SK-N-SH treated with all-trans-retinoic acid at 6 μM for 48 hours (cell line): ENCODE data around the gene MAPK14.

Source experiments
- ATAC-seq: fragments of 200-7000 bp; cut with Tn5 transposase; 3 replicates; pipeline ENCODE4 v1.9.1; 2020; ENCODE audit warnings: mild to moderate bottlenecking, moderate library complexity
- CREB5 ChIP-seq: fragments of 250-450 bp; sonication (Bioruptor Pico); IDR thresholded peaks from 2 replicates; pipeline ENCODE4 v1.5.1; 2020; ENCODE audit warnings: low read depth, mild to moderate bottlenecking, moderate library complexity
- CSDC2 ChIP-seq: fragments of 250-450 bp; sonication (Bioruptor Pico); IDR thresholded peaks from 2 replicates; pipeline ENCODE4 v1.5.0; 2020; ENCODE audit warnings: mild to moderate bottlenecking, moderate library complexity
- CSRNP3 ChIP-seq: fragments of 250-450 bp; sonication (Bioruptor Pico); IDR thresholded peaks from 2 replicates; pipeline ENCODE4 v1.5.1; 2021; ENCODE audit warnings: mild to moderate bottlenecking, moderate library complexity
- ESRRG ChIP-seq: fragments of 250-450 bp; sonication (Bioruptor Pico); IDR thresholded peaks from 2 replicates; pipeline ENCODE4 v1.6.1; 2021; ENCODE audit warnings: mild to moderate bottlenecking
- GLIS3 ChIP-seq: fragments of 250-450 bp; sonication (Bioruptor Pico); IDR thresholded peaks from 2 replicates; pipeline ENCODE4 v1.5.0; 2020; ENCODE audit warnings: mild to moderate bottlenecking, moderate library complexity
- ISL1 ChIP-seq: fragments of 250-450 bp; sonication (Bioruptor Pico); IDR thresholded peaks from 2 replicates; pipeline ENCODE4 v2.1.2; 2022; ENCODE audit warnings: mild to moderate bottlenecking, moderate library complexity
- OSR1 ChIP-seq: fragments of 250-450 bp; sonication (Bioruptor Pico); IDR thresholded peaks from 2 replicates; pipeline ENCODE4 v1.8.0; 2022; ENCODE audit warnings: moderate library complexity, mild to moderate bottlenecking, inconsistent platforms
- PATZ1 ChIP-seq: fragments of 250-450 bp; sonication (Bioruptor Pico); IDR thresholded peaks from 2 replicates; pipeline ENCODE4 v1.8.0; 2020; ENCODE audit warnings: mild to moderate bottlenecking, moderate library complexity, borderline replicate concordance
- POU6F1 ChIP-seq: fragments of 250-450 bp; sonication (Bioruptor Pico); IDR thresholded peaks from 2 replicates; pipeline ENCODE4 v1.8.0; 2021; ENCODE audit warnings: low read depth, mild to moderate bottlenecking, moderate library complexity, borderline replicate concordance
- PPARA ChIP-seq: fragments of 250-450 bp; sonication (Bioruptor Pico); IDR thresholded peaks from 2 replicates; pipeline ENCODE4 v1.5.0; 2020; ENCODE audit warnings: mild to moderate bottlenecking, borderline replicate concordance
- RARB ChIP-seq: fragments of 250-450 bp; sonication (Bioruptor Pico); IDR thresholded peaks from 2 replicates; pipeline ENCODE4 v1.8.0; 2021; ENCODE audit warnings: mild to moderate bottlenecking, moderate library complexity
- SNAI2 ChIP-seq: fragments of 250-450 bp; sonication (Bioruptor Pico); IDR thresholded peaks from 2 replicates; pipeline ENCODE4 v1.5.0; 2020; ENCODE audit warnings: mild to moderate bottlenecking, moderate library complexity
- TCF4 ChIP-seq: fragments of 250-450 bp; sonication (Bioruptor Pico); IDR thresholded peaks from 2 replicates; pipeline ENCODE4 v1.8.0; 2021; ENCODE audit warnings: mild to moderate bottlenecking, moderate library complexity, borderline replicate concordance
- TSHZ2 ChIP-seq: fragments of 250-450 bp; sonication (Bioruptor Pico); IDR thresholded peaks from 2 replicates; pipeline ENCODE4 v1.5.0; 2020; ENCODE audit warnings: mild to moderate bottlenecking, moderate library complexity
- ZC3H10 ChIP-seq: fragments of 250-450 bp; sonication (Bioruptor Pico); IDR thresholded peaks from 2 replicates; pipeline ENCODE4 v1.5.1; 2021; ENCODE audit warnings: mild to moderate bottlenecking, moderate library complexity
- ZFP3 ChIP-seq: fragments of 250-450 bp; sonication (Bioruptor Pico); IDR thresholded peaks from 2 replicates; pipeline ENCODE4 v1.5.0; 2020; ENCODE audit warnings: mild to moderate bottlenecking, moderate library complexity
- ZFP30 ChIP-seq: fragments of 450-650 bp; formaldehyde crosslinking; IDR thresholded peaks from 2 replicates; pipeline ENCODE4 v1.5.0; 2022; ENCODE audit warnings: mild to moderate bottlenecking, moderate library complexity
- ZNF565 ChIP-seq: fragments of 450-650 bp; formaldehyde crosslinking; conservative IDR thresholded peaks from 2 replicates; pipeline ENCODE4 v1.5.0; 2020; ENCODE audit warnings: low read depth, mild to moderate bottlenecking, moderate library complexity
- ZNF70 ChIP-seq: fragments of 450-650 bp; formaldehyde crosslinking; IDR thresholded peaks from 2 replicates; pipeline ENCODE4 v1.5.0; 2020; ENCODE audit warnings: mild to moderate bottlenecking, moderate library complexity
- ZNF8 ChIP-seq: fragments of 450-650 bp; formaldehyde crosslinking; IDR thresholded peaks from 2 replicates; pipeline ENCODE4 v1.5.0; 2020; ENCODE audit warnings: mild to moderate bottlenecking, moderate library complexity

MAPK14 gene

GRCh38 chr6:36132246-36132895 lies 104.8 kb downstream of the MAPK14 start (continued):
- no peak for TF ChIP-seq POU6F1 (CRISPR knock-in tag)
- TF ChIP-seq, all 23 proteins: peak for 0

DNA sequence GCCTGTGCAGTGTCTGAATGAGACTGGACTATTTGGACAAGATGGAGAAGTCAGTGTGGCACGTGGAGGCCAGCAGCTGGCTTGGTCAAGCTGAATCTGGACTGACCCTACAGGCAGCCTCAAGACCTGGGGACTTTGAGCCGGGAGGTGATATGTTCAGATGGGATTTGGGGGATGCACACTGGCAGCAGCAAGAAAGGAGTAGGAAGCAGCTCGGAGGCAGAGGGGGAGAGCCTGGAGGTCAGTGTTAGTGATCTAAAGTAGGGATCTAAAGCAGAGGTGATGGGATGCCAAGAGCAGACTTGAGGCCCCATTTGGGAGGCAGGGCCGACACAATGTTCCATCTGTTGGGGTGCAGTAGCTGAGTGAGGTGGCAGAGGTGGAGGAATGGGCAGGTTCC lies 105.5 kb downstream of the MAPK14 start:
- ATAC-seq = no peak
- no peak for TF ChIP-seq ZC3H10 (CRISPR knock-in tag)

DNA sequence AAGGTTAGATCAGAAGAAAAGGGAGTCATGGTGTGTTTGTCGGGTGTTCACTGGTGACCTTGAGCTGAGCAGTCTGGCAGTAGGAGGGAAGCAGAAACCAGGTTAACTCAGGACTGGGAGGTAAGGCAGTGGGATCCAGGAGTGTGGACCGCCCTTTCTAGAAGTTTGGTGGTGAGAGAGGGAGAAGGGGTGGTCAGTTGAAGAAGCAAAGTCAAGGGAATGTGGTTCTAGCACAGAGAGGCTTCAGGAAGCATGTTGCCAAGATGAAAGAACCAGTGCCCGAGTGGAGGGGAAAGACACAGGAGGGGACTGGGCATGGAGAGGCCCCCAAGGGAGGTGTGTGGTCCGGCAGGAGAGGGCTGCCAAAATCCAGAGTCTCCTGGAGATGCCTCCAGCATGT lies 106.3 kb downstream of the MAPK14 start:
- TF ChIP-seq ZNF8 (CRISPR knock-in tag) = no peak
- TF ChIP-seq POU6F1 (CRISPR knock-in tag) = no peak
- TF ChIP-seq TCF4 (CRISPR knock-in tag) = no peak
- no peak for TF ChIP-seq CSDC2
- no peak for TF ChIP-seq ZFP30 (CRISPR knock-in tag)
- TF ChIP-seq TSHZ2 (CRISPR knock-in tag) = no peak
- no peak for TF ChIP-seq SNAI2
- no peak for TF ChIP-seq CREB5 (CRISPR knock-in tag)
- no peak for TF ChIP-seq ZNF565 (CRISPR knock-in tag)
- no peak for TF ChIP-seq PPARA (CRISPR knock-in tag)
- no peak for TF ChIP-seq ZC3H10 (CRISPR knock-in tag)
- no peak for TF ChIP-seq CSRNP3 (CRISPR knock-in tag)
- TF ChIP-seq ESRRG (CRISPR knock-in tag) = no peak
- TF ChIP-seq RARB = no peak
- no peak for TF ChIP-seq ISL1 (CRISPR knock-in tag)
- no peak for TF ChIP-seq ZFP3 (CRISPR knock-in tag)
- no peak for TF ChIP-seq ZNF70 (CRISPR knock-in tag)
- TF ChIP-seq GLIS3 (CRISPR knock-in tag) = no peak
- TF ChIP-seq PATZ1 (CRISPR knock-in tag) = no peak
- TF ChIP-seq OSR1 (CRISPR knock-in tag) = no peak
- no peak for ATAC-seq
